Rectal smooth muscle tissue (tissue), 1 donor: ENCODE measurements around the gene COG3.

Source experiments
- H3K27ac ChIP-seq: one replicate; pipeline ENCODE4 v1.7.0; 2013; ENCODE audit warnings: low read depth, low read length, inconsistent platforms
- H3K27me3 ChIP-seq: one replicate; pipeline ENCODE4 v1.7.0; 2013; ENCODE audit warnings: low read length; ENCODE audit not compliant: control insufficient read depth, insufficient read depth
- H3K36me3 ChIP-seq: one replicate; pipeline ENCODE4 v1.7.0; 2013; ENCODE audit warnings: low read length; ENCODE audit not compliant: control insufficient read depth, insufficient read depth
- H3K4me1 ChIP-seq: one replicate; pipeline ENCODE4 v1.7.0; 2013; ENCODE audit warnings: low read length; ENCODE audit not compliant: control insufficient read depth, insufficient read depth
- H3K4me3 ChIP-seq: one replicate; pipeline ENCODE4 v1.7.0; 2013; ENCODE audit warnings: low read length
- H3K9ac ChIP-seq: one replicate; pipeline ENCODE4 v1.7.0; 2013; ENCODE audit warnings: low read length

COG3 gene

GRCh38 chr13:45542391-45542790, 77.7 kb downstream of the COG3 start:
- H3K36me3 ChIP-seq: no peaks in the 10 kb centered on the region
- H3K4me1 ChIP-seq: no peaks in the 10 kb centered on the region
- no peak overlapping the region for H3K9ac ChIP-seq
- no peak overlapping the region for H3K4me3 ChIP-seq
- H3K27me3 ChIP-seq: no peaks in the 10 kb centered on the region
- no peak overlapping the region for H3K27ac ChIP-seq

DNA sequence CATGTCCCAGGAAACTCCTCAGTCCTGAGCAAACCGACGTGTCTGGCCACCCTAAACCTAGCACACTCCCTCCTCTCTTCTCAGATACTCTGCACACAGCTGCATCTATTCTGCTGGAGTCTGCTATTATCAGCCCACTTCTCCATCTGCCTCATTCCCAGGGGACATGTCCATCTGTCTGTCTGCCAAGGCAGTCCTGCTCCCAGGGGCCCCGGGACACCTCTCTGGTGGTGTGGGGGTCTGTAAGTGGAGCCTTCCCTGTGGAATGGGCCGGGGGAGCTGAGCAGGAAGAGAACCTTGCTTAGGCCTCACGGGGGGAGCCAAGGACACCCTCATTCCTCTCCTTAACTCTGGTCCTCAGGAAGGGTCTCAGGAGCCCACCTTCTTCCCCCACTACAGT, 78.1 kb downstream of the COG3 start:
- no peaks in the 10 kb centered on the region for H3K36me3 ChIP-seq
- no peak overlapping the region for H3K9ac ChIP-seq
- no peaks in the 10 kb centered on the region for H3K4me1 ChIP-seq
- no peaks in the 10 kb centered on the region for H3K27me3 ChIP-seq
- no peak overlapping the region for H3K27ac ChIP-seq
- no peak overlapping the region for H3K4me3 ChIP-seq

- no peak overlapping the region for H3K4me3 ChIP-seq
- H3K27ac ChIP-seq: no peak overlapping the region
- no peaks in the 10 kb centered on the region for H3K4me1 ChIP-seq
- no peaks in the 10 kb centered on the region for H3K36me3 ChIP-seq
- no peaks in the 10 kb centered on the region for H3K27me3 ChIP-seq
- no peak overlapping the region for H3K9ac ChIP-seq
Measured at GRCh38 chr13:45544520-45544919, 79.8 kb downstream of the COG3 start.

DNA sequence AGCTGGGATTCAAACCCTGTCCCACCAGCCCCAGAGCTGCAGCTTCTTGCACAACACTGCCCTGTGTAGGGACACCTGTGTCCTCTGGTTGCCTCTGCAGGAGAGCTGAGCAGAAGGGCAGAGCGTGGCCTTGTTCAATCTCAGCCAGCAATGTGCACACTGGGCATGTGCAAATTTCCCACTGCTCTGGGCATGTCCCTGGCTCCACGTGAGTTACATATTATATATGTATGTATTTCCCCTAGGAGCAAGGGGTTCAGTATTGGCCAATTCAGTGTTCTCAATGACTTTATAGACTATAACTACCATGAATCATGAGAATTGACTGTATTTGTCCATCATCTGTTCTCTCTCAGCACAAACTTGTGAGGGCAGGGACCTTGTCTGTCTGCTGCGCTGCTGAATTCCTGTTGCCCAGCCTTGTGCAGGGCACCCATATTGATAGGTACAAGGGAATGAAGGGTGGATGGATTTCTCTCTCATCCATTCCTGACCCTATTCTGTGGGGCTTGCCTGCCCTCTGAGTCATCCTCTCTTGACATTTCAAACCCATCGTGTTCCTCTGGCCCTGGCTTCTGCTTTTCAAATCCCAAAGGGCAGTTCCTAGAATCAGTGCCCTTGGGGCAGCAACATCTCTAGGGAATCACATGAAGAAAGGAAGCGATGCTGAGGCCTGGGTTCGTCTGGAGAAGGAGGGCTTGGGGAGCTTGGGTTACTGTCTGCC, 81.1 kb downstream of the COG3 start:
- no peak overlapping the region for H3K27ac ChIP-seq
- no peak overlapping the region for H3K4me3 ChIP-seq
- no peak overlapping the region for H3K9ac ChIP-seq
- H3K4me1 ChIP-seq: no peaks in the 10 kb centered on the region
- H3K27me3 ChIP-seq: no peaks in the 10 kb centered on the region
- H3K36me3 ChIP-seq: no peaks in the 10 kb centered on the region

- no peak overlapping the region for H3K27ac ChIP-seq
- H3K36me3 ChIP-seq: no peaks in the 10 kb centered on the region
- H3K9ac ChIP-seq: no peak overlapping the region
- no peak overlapping the region for H3K4me3 ChIP-seq
- H3K27me3 ChIP-seq: no peaks in the 10 kb centered on the region
- H3K4me1 ChIP-seq: no peaks in the 10 kb centered on the region
Measured at GRCh38 chr13:45546410-45546765, 81.6 kb downstream of the COG3 start.

GRCh38 chr13:45548281-45548680, 83.5 kb downstream of the COG3 start:
- no peak overlapping the region for H3K9ac ChIP-seq
- no peaks in the 10 kb centered on the region for H3K4me1 ChIP-seq
- H3K27me3 ChIP-seq: no peaks in the 10 kb centered on the region
- H3K36me3 ChIP-seq: no peaks in the 10 kb centered on the region
- no peak overlapping the region for H3K27ac ChIP-seq
- no peak overlapping the region for H3K4me3 ChIP-seq

GRCh38 chr13:45554604-45555109, 89.9 kb downstream of the COG3 start:
- Histone ChIP-seq H3K9ac (no peak overlapping the region), H3K27me3 (no peaks in the 10 kb centered on the region), H3K36me3 (no peaks in the 10 kb centered on the region), H3K27ac (no peak overlapping the region), H3K4me1 (no peaks in the 10 kb centered on the region), H3K4me3 (no peak overlapping the region)

- H3K27ac ChIP-seq: no peak overlapping the region
- H3K9ac ChIP-seq: no peak overlapping the region
- H3K4me3 ChIP-seq: no peak overlapping the region
Measured at GRCh38 chr13:45564133-45564776, 99.5 kb downstream of the COG3 start.

GRCh38 chr13:45565331-45565730, 100.6 kb downstream of the COG3 start:
- Histone ChIP-seq H3K4me1 (no peaks in the 10 kb centered on the region), H3K27me3 (no peaks in the 10 kb centered on the region), H3K4me3 (no peak overlapping the region), H3K27ac (no peak overlapping the region), H3K36me3 (no peaks in the 10 kb centered on the region), H3K9ac (no peak overlapping the region)

More at GRCh38 chr13:45564133-45564776, 99.5 kb downstream of the COG3 start:
- Histone ChIP-seq H3K36me3 (no peaks in the 10 kb centered on the region), H3K4me1 (no peaks in the 10 kb centered on the region), H3K27me3 (no peaks in the 10 kb centered on the region)

DNA sequence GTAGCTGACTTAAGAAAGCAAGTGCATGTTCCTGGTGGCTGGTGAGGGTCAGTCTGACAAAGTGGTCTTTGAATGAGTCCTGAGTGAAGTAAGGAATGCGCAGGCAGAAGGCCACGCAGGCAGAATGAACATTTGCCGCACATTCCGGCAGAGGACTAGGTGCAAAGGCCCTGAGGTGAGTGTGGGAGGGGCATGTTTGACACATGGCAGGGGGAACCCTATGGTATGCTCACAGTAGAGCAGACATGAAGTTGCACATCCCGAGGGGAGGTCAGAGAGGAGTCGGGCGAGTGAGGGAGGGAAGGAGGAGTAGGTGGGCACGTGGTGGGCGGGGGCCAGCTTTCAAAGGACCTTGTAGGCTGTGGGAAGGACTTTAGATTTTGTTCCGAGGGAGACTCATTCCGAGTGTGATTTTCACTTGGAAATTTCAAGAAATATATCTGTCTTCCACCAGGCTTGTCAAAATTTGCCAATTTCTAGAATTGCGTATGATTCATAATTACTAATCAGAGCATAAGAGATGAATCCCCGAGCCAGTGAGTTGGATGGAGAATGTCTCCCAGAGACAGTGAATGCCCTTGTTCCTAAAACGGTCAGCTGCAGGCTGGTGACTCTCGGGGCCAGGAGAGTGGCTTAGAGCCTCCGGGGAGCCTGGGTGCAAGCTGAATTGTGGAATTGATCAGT, 110.5 kb downstream of the COG3 start:
- no peaks in the 10 kb centered on the region for H3K4me1 ChIP-seq
- H3K36me3 ChIP-seq: no peaks in the 10 kb centered on the region
- no peak overlapping the region for H3K9ac ChIP-seq
- no peaks in the 10 kb centered on the region for H3K27me3 ChIP-seq
- H3K27ac ChIP-seq: no peak overlapping the region
- no peak overlapping the region for H3K4me3 ChIP-seq

- Histone ChIP-seq H3K4me1 (no peaks in the 10 kb centered on the region), H3K27ac (no peak overlapping the region), H3K36me3 (no peaks in the 10 kb centered on the region), H3K27me3 (no peaks in the 10 kb centered on the region), H3K9ac (no peak overlapping the region), H3K4me3 (no peak overlapping the region)
Measured at GRCh38 chr13:45575830-45576180, 111.1 kb downstream of the COG3 start.

DNA sequence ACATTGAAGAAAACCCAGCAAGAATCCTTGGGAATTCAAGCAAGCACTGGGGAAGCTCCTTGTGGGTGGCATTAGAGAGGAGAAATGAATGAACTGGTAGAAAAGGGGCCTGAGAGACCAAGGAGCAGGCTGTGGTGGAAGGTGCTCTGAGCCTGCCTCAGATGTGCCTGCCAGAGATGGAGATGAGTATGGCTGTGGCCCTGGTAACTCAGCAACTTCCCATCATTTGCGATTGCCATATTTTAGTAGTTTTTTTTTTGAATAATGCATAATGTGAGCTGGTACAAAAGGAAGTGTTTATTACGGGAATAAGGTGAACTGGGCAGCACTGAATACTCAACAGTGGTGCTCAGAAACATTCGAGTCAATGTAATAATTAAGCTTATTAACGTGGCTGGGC, 111.7 kb downstream of the COG3 start:
- Histone ChIP-seq H3K4me1 (no peaks in the 10 kb centered on the region), H3K36me3 (no peaks in the 10 kb centered on the region), H3K9ac (no peak overlapping the region), H3K27me3 (no peaks in the 10 kb centered on the region), H3K27ac (no peak overlapping the region), H3K4me3 (no peak overlapping the region)
